ENCODE data around the gene HIGD2A.

Gene HIGD2A

DNA sequence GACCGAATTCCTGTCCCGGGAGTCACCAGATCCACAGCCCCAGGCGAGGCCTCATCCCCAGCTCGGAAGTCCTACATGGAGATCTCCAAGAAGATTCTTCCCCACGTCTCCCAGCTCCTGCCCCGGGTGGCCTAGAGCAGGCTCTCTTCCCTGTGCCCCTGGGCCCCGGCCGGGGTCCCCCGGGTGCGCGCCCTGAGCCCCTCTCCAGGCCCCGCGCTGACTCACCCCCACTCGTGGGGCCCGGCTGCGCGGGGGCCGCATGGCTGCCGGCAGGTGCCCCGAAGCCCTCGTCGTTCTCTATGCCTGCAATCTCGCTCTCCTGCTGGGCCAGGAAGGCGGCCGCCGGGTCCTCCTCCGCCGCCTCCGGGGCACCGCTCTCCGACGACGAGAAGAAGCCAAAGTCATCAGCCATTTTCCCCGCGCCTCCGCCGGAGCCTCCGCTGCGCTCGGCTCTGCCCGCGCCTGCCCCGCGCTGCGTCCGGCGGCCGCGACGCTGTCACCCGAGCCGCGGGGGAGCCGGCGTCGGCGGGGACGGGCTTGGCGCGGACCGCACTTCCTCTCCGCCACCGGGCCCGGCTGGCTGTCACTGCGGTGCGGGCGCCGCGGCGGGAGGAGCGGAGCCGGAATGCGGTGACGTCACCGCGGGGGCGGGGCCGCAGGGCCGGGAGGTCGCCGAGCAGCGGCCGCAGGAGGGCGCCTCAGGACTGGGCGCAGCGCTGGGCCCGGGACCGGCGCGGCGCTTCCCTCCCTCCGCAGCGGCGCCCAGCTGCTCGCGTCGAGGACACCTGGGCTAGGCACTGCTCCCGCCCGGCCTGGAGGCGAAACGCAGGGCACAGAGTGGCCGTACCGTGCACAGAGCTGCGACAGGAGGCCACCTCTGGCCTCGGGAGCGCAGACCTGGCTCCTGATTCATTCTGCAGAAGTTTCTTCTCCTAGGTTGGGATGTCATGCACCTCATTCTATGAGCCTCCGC, 27.7 kb downstream of the HIGD2A start, which contains the start of gene CLTB:
Gene CLTB, minus strand, starts transcription at position 588 of the 973 bp plus-strand sequence. Its CDS starts 176 bp downstream, at position 412.
- DNase-seq (ENCODE audit: low spot score): peak; percentile 91

DNA sequence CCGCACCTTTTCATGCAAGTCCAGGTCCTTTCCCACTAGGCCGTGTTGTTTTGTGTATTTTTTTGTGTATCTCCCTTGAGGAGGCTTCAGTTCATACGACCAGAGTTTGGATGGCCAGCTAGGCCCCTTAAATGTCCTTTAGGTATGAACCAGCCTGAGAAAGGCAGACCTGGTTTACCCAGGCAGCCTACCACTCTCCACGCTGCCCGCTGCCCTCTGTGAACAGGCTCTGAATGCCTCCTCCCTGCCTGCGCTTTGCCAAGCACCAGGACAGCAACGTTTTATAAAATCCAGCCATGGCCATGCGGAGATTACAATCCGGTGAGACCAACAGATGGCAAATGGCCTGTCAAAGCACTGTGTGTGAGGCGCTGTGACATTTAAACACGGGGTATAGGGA, 28.4 kb downstream of the HIGD2A start:
- no peak for DNase-seq (ENCODE audit: low spot score)

DNA sequence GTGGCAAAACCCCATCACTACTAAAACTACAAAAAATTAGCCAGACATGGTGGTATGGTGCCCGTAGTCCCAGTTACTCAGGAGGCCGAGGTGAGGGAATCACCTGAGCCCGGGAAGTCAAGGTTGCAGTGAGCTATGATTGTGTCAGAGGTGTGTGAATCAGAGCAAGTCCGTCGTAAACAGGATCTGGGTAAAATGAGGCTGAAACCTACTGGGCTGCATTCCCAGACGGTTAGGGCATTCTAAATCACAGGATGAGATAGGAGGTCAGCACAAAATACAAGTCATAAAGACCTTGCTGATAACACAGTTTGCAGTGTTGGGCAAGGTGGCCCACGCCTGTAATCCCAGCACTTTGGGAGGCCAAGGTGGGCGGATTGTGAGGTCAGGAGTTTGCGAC, 29.7 kb downstream of the HIGD2A start:
- peak; percentile 93 for DNase-seq (ENCODE audit: low spot score)

DNA sequence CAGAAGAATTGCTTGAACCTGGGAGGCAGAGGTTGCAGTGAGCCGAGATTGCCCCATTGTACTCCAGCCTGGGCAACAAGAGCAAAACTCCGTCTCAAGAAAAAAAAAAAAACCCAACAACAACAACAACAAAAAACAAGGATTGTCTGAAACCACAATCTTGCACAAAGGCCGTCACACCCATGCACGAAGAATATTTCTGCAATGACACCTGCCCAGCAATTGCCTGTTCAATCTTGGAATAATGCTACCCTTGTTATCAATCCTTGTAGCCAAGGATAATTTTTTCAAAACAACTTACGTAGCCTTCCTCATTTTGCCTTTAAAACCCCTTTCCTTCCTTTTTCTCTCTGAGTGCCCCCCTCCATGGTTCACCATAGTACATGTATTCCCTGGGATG, 31.5 kb downstream of the HIGD2A start:
- no peak for DNase-seq (ENCODE audit: low spot score)

DNA sequence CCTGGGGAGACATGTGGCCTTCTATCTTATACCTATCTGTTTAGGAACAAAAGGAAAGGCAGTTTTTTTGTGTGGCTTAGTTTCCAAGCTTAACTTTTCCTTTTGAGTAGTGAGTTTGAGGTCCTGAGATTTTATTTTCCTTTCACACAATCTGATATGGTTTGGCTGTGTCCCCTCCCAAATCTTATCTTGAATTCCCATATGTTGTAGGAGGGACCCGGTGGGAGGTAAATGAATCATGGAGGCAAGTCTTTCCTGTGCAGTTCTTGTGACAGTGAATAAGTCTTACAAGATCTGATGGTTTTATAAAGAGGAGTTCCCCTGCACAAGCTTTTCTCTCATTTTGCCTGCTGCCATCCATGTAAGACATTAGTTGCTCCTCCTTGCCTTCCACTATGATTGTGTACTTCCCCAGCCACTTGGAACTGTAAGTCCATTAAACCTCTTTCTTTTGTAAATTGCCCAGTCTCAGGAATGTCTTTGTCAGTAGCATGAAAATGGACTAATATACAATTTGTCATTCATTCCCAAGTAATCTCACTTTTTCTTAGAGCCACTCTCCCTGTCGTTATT, 32.5 kb downstream of the HIGD2A start:
- DNase-seq (ENCODE audit: low spot score): no peak

DNA sequence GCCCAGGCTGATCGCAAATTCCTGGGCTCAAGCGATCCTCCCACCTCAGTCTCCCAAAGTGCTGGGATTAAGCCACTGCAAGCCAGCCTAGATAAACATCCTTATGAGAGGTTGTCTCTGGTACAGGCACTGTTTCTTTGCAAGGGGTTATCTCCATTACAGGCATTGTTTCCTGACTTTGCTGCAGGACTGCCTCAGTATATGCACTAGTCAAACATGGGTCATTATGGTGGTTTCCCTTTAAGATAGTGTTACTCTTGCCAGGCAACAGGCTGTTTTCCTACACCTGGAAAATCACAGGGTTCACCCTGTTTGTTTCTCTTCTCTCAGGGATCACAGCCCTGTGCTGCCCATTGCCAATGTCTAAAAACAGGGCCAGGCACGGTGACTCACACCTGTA, 35.6 kb downstream of the HIGD2A start:
- DNase-seq (ENCODE audit: low spot score): no peak

DNA sequence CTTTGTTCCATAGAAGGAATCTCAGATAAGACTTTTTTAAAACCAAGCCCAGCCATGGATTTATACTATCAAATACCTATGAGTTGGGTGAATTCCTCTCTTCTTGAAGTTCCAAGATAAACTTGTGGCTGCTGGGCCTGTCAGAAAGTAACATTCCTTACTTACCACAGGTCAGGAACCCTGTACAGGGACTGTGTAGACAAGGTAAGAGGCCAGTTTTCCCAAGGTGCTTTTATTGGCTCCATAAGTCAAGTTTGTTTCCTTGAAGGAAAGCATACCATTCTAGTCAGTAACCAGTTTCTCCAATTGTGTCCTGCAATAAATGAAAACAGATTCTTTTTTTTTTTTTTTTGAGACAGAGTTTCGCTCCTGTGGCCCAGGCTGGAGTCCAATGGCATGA, 36.6 kb downstream of the HIGD2A start:
- DNase-seq (ENCODE audit: low spot score): peak; percentile 76

DNA sequence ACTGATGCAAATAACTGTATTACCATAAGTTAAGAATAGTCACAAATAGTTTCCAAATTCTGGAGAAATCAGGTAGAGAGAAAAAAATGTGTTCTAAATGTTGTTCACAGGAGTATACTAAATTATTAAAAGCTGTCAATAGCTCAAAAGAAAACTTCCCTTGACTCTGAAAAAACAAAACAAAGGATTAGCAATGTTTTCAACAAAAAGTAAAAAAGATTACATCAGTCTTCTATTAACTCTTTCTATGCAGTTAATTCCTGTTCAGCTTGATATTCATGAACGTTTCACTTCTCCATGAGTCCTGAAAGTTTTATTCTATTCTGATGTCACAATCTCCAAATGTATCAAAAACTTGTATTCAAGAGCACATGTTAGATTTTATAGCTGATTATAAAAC, 37.2 kb downstream of the HIGD2A start:
- DNase-seq (ENCODE audit: low spot score): no peak

DNA sequence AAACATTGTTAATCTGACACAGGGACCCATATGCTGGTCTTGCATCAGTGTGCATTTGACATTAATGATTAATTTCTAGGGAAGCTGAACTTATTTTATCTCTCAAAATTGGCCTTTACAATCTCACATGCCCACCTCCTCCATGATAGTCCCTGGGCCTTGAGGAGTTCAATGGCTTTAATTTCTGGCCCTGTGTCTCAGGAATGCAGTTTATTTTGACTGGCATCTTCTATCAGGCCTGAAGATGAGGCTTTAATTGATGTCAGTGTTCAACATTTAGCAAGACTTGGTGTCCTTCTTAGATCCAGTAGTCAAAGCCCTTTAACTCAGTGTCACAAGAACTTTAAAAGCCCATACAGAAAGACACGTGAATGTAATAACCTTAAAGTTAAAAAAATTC, 38.3 kb downstream of the HIGD2A start:
- DNase-seq (ENCODE audit: low spot score): no peak

DNA sequence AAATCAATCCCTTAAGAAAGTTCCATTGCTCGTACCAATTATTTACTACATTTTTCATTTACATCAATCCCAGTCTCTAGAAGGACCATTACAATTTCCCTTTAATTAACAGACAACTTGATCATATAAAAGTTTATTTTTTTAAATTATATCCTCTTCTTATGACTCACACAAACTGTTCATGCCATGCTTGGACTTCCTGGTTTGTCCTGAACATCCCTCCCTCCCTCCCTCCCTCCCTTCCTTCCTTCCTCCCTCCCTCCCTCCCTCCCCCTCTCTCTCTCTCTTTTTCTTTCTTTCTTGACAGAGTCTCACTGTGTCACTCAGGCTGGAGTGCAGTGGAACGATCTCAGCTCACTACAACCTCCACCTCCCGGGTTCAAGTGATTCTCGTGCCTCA, 39.4 kb downstream of the HIGD2A start:
- DNase-seq (ENCODE audit: low spot score): peak; percentile 62

DNA sequence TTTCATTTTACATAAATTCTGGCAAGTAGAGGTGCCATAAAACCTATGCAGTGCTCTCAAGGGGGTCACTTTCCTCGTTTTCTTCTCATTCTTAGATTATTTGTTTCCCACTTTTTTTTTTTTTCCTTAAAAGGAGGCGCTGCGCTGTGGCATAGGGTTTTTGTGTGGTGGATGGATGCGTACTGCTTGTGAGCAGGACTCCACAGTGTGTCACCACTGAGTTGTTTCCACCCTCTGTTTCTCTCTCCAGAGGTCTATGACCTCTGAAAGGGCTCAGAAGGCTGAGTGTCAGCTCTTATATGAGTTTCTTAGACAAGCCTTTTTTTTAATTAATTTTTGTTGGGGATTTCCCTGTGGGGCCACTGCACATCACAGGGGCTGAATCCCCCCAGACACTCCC, 41.4 kb downstream of the HIGD2A start:
- DNase-seq (ENCODE audit: low spot score): no peak

DNA sequence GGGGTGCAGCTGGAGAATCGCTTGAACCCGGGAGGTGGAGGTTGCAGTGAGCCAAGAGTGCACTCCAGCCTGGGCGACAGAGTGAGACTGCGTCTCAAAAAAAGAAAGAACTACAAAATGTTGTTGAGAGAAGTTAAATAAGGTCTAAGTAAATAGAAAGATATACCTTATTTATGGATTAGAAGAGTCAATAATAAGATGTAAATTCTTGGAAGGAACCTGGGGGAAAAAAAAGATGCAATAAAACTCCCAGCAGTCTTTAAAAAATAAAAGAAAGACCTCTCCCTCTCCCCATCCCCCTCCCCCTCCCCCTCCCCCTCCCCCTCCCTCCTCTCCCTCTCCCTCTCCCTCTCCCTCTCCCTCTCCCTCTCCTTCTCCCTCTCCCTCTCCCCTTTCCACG, 44.2 kb downstream of the HIGD2A start:
- DNase-seq (ENCODE audit: low spot score): no peak

DNA sequence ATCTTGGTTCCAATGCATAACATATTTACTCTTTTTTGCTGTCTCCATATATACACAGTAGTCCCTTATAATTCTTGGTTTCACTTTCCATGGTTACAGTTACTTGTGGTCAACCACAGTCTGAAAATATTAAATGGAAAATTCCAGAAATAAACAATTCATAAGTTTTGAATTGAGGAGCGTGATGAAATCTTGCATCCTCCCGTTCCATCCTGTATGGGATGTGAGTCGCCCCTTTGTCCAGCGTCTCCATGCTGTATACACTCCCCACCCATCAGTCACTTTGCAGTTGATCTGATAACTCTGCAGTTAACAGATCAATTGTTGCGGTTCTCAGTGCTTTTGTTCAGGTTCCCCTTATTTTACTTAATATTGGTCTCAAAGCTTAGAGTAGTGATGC, 48.1 kb downstream of the HIGD2A start:
- DNase-seq (ENCODE audit: low spot score): no peak

DNA sequence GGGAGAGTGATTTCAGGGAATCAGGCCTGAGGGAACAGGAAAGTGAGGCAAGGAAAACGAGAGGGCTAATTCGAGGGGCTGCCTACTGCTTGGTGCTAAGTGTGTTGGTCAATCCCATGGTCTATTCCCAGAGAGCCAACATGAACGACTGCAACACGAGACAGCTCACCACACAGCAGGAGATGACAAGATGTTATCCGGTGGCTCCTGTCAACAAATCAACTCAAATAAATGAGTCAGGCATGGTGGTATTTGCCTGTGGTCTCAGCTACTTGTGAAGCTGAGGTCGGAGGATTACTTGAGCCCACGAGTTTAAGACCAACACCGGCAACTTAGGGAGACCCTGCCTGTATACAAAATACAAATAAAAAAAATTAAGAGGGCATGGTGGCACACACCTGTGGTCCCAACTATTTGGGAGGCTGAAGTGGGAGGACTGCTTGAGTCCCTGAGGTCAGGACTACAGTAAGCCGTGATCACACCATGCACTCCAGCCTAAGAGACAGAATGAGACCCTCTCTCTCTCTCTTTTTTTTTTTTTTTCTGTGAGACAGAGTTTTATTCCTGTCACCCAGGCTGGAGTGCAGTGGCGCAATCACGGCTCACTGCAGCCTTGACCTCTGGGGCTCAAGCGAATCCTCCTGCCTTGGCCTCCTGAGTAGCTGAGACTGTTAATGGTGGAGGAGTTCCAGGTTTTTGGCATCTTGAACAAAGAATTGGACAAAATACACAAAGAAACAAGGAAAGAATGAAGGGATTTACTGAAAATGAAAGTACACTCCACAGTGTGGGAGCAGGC, 50.6 kb downstream of the HIGD2A start:
- peak; percentile 59 for DNase-seq (ENCODE audit: low spot score)
